HG03342 (cell line): ENCODE results near the gene MACROD2.

Experiments used
- ATAC-seq: cut with Tn5 transposase; IDR thresholded peaks from one replicate; pipeline ENCODE4 v1.9.1; 2021; ENCODE audit warnings: mild to moderate bottlenecking, moderate library complexity; ENCODE audit not compliant: unreplicated experiment

The MACROD2 gene

GRCh38 chr20:15842872-15843271, 1847.6 kb downstream of the MACROD2 start:
- peak; percentile 63 for ATAC-seq

GRCh38 chr20:15843777-15844176, 1848.5 kb downstream of the MACROD2 start:
- no peak for ATAC-seq

GRCh38 chr20:15847196-15847784, 1852.0 kb downstream of the MACROD2 start:
- no peak for ATAC-seq

GRCh38 chr20:15848126-15848525, 1852.8 kb downstream of the MACROD2 start:
- ATAC-seq, result no peak

- ATAC-seq, result no peak
Observed at GRCh38 chr20:15848995-15849610, 1853.8 kb downstream of the MACROD2 start.

GRCh38 chr20:15851576-15852215, 1856.4 kb downstream of the MACROD2 start:
- ATAC-seq, result no peak

GRCh38 chr20:15854911-15855310, 1859.6 kb downstream of the MACROD2 start:
- ATAC-seq, result no peak

GRCh38 chr20:15857173-15857784, 1862.0 kb downstream of the MACROD2 start:
- peak; percentile 81 for ATAC-seq

GRCh38 chr20:15859061-15859460, 1863.7 kb downstream of the MACROD2 start:
- no peak for ATAC-seq

- ATAC-seq, result no peak
Observed at GRCh38 chr20:15860850-15861249, 1865.5 kb downstream of the MACROD2 start.

GRCh38 chr20:15862178-15862577, 1866.9 kb downstream of the MACROD2 start:
- ATAC-seq, result no peak

- ATAC-seq, result no peak
Observed at GRCh38 chr20:15863735-15864134, 1868.4 kb downstream of the MACROD2 start.

- no peak for ATAC-seq
Observed at GRCh38 chr20:15865553-15865952, 1870.2 kb downstream of the MACROD2 start.

- ATAC-seq, result no peak
Observed at GRCh38 chr20:15866916-15867730, 1871.8 kb downstream of the MACROD2 start.

GRCh38 chr20:15867899-15868298, 1872.6 kb downstream of the MACROD2 start:
- ATAC-seq, result no peak

- ATAC-seq, result no peak
Observed at GRCh38 chr20:15875446-15875845, 1880.1 kb downstream of the MACROD2 start.

GRCh38 chr20:15882553-15882952, 1887.2 kb downstream of the MACROD2 start:
- no peak for ATAC-seq

- ATAC-seq, result no peak
Observed at GRCh38 chr20:15886250-15886649, 1890.9 kb downstream of the MACROD2 start.

- ATAC-seq, result no peak
Observed at GRCh38 chr20:15887387-15887786, 1892.1 kb downstream of the MACROD2 start.

- no peak for ATAC-seq
Observed at GRCh38 chr20:15889061-15889460, 1893.7 kb downstream of the MACROD2 start.
